H9 (cell line): ENCODE data around the gene GCSH. TPM values are rescaled to one million over a fixed set of nuclear protein-coding genes. Genes with fewer than 3 reads are reported as not detected.

Experiments used
- DNase-seq: peaks from one replicate; pipeline ENCODE4 v3.0.0-alpha.2; 2017
- H2AFZ ChIP-seq: one replicate; pipeline ENCODE4 v1.6.1; 2013; ENCODE audit warnings: mild to moderate bottlenecking, low read length, control low read depth, moderate library complexity
- H2AK5ac ChIP-seq: 2 replicates; pipeline ENCODE4 v1.6.1; 2013; ENCODE audit warnings: low read length, control low read depth, mixed read lengths; ENCODE audit not compliant: insufficient read length
- H2BK120ac ChIP-seq: one replicate; pipeline ENCODE4 v1.6.1; 2013; ENCODE audit warnings: low read depth, mild to moderate bottlenecking, low read length, control low read depth, inconsistent platforms; ENCODE audit not compliant: poor library complexity, severe bottlenecking
- H2BK12ac ChIP-seq: 2 replicates; pipeline ENCODE4 v1.6.1; 2013; ENCODE audit warnings: low read length, control low read depth, mixed read lengths, low read depth; ENCODE audit not compliant: insufficient read length
- H2BK15ac ChIP-seq: 2 replicates; pipeline ENCODE4 v1.6.1; 2013; ENCODE audit warnings: low read depth, low read length, control low read depth
- H2BK20ac ChIP-seq: one replicate; pipeline ENCODE4 v1.6.1; 2013; ENCODE audit warnings: low read depth, mild to moderate bottlenecking, low read length, control low read depth, inconsistent platforms; ENCODE audit not compliant: poor library complexity, severe bottlenecking
- H2BK5ac ChIP-seq: 2 replicates; pipeline ENCODE4 v1.6.1; 2013; ENCODE audit warnings: low read length, control low read depth, mixed read lengths; ENCODE audit not compliant: insufficient read length
- H3K14ac ChIP-seq: 2 replicates; pipeline ENCODE4 v1.6.1; 2013; ENCODE audit warnings: low read length, control low read depth; ENCODE audit not compliant: insufficient read depth
- H3K18ac ChIP-seq: 2 replicates; pipeline ENCODE4 v1.6.1; 2013; ENCODE audit warnings: low read depth, mild to moderate bottlenecking, mixed read lengths, low read length, control low read depth; ENCODE audit not compliant: insufficient read length
- H3K23ac ChIP-seq: 2 replicates; pipeline ENCODE4 v1.6.1; 2013; ENCODE audit warnings: low read length, control low read depth, mixed read lengths, low read depth; ENCODE audit not compliant: insufficient read length
- H3K23me2 ChIP-seq: 2 replicates; pipeline ENCODE4 v1.6.1; 2013; ENCODE audit warnings: low read depth, mild to moderate bottlenecking, mixed read lengths, low read length, control low read depth; ENCODE audit not compliant: insufficient read length, poor library complexity, severe bottlenecking
- H3K27ac ChIP-seq: 2 replicates; pipeline ENCODE4 v1.5.1; 2013; ENCODE audit warnings: low read length, control low read depth, mixed read lengths, low read depth; ENCODE audit not compliant: insufficient read length
- H3K27me3 ChIP-seq: 2 replicates; pipeline ENCODE4 v1.6.1; 2013; ENCODE audit warnings: low read length, control low read depth, inconsistent platforms; ENCODE audit not compliant: insufficient read depth
- H3K4ac ChIP-seq: 2 replicates; pipeline ENCODE4 v1.6.1; 2013; ENCODE audit warnings: low read depth, mild to moderate bottlenecking, control low read depth, inconsistent platforms, low read length, moderate library complexity
- H3K4me1 ChIP-seq: 2 replicates; pipeline ENCODE4 v1.6.1; 2013; ENCODE audit warnings: low read length, control low read depth, inconsistent platforms; ENCODE audit not compliant: insufficient read depth
- H3K4me2 ChIP-seq: 2 replicates; pipeline ENCODE4 v1.6.1; 2013; ENCODE audit warnings: low read length, control low read depth, mixed read lengths; ENCODE audit not compliant: insufficient read length, insufficient read depth
- H3K56ac ChIP-seq: 2 replicates; pipeline ENCODE4 v1.6.1; 2013; ENCODE audit warnings: low read depth, mild to moderate bottlenecking, mixed read lengths, low read length, control low read depth; ENCODE audit not compliant: insufficient read length
- H3K79me1 ChIP-seq: 2 replicates; pipeline ENCODE4 v1.6.1; 2013; ENCODE audit warnings: low read depth, mild to moderate bottlenecking, moderate library complexity, low read length, control low read depth, inconsistent platforms; ENCODE audit not compliant: insufficient read depth, poor library complexity, severe bottlenecking
- H3K79me2 ChIP-seq: 2 replicates; pipeline ENCODE4 v1.6.1; 2013; ENCODE audit warnings: low read length, control low read depth, inconsistent platforms; ENCODE audit not compliant: insufficient read depth
- H3K9ac ChIP-seq: 2 replicates; pipeline ENCODE4 v1.6.1; 2013; ENCODE audit warnings: low read length, control low read depth, mixed read lengths; ENCODE audit not compliant: insufficient read length; ENCODE audit errors: extremely low read depth
- H3K9me3 ChIP-seq: one replicate; pipeline ENCODE4 v1.6.1; 2013; ENCODE audit warnings: low read depth, low read length, inconsistent platforms; ENCODE audit not compliant: control insufficient read depth
- H3T11ph ChIP-seq: one replicate; pipeline ENCODE4 v1.6.1; 2013; ENCODE audit warnings: mild to moderate bottlenecking, low read length, control low read depth, inconsistent platforms
- H4K20me1 ChIP-seq: one replicate; pipeline ENCODE4 v1.6.1; 2013; ENCODE audit not compliant: control insufficient read depth, insufficient read length, insufficient read depth
- H4K5ac ChIP-seq: 2 replicates; pipeline ENCODE4 v1.6.1; 2013; ENCODE audit warnings: low read depth, mild to moderate bottlenecking, mixed read lengths, low read length, control low read depth; ENCODE audit not compliant: insufficient read length
- H4K8ac ChIP-seq: replicated peaks from 2 replicates; pipeline ENCODE4 v1.6.1; 2013; ENCODE audit warnings: low read length, control low read depth, mixed read lengths, low read depth; ENCODE audit not compliant: insufficient read length
- H4K91ac ChIP-seq: 2 replicates; pipeline ENCODE4 v1.6.1; 2013; ENCODE audit warnings: low read depth, mild to moderate bottlenecking, moderate library complexity, mixed read lengths, low read length, control low read depth; ENCODE audit not compliant: insufficient read length
- H3K27ac Mint-ChIP-seq, 3 experiments: 2 replicates in 2 of 3; 3 replicates in 1 of 3; pipeline ENCODE4 v1.8.0; 2020 to 2021; ENCODE audit warnings: mixed read lengths in 3 of 3, mild to moderate bottlenecking in 1 of 3, moderate library complexity in 1 of 3
- H3K27me3 Mint-ChIP-seq: 2 replicates; pipeline ENCODE4 v1.8.0; 2021; ENCODE audit warnings: low read depth, mild to moderate bottlenecking, moderate library complexity, mixed read lengths
- H3K36me3 Mint-ChIP-seq, 3 experiments: 2 replicates in 2 of 3; 3 replicates in 1 of 3; pipeline ENCODE4 v1.8.0; 2020 to 2021; ENCODE audit warnings: low read depth in 3 of 3, mixed read lengths in 3 of 3; ENCODE audit not compliant: insufficient read depth in 1 of 3
- H3K4me1 Mint-ChIP-seq, 2 experiments: 2 replicates each; pipeline ENCODE4 v1.8.0; 2020; ENCODE audit warnings: mixed read lengths in 2 of 2
- H3K4me3 Mint-ChIP-seq, 2 experiments: 2 replicates in 1 of 2; 3 replicates in 1 of 2; pipeline ENCODE4 v1.8.0; 2020 to 2021; ENCODE audit warnings: mild to moderate bottlenecking in 2 of 2, mixed read lengths in 2 of 2, moderate library complexity in 1 of 2
- H3K9me3 Mint-ChIP-seq, 2 experiments: 2 replicates in 1 of 2; 3 replicates in 1 of 2; pipeline ENCODE4 v1.8.0; 2020; ENCODE audit warnings: mild to moderate bottlenecking in 2 of 2, mixed read lengths in 2 of 2, moderate library complexity in 1 of 2
- WGBS: extraction: QIAGEN DNeasy Blood & Tissue Kit; methylation state at CpG from one replicate; pipeline ENCODE4 v1.1.7; 2013; ENCODE audit warnings: missing lambda C conversion rate, low lambda C conversion rate, mixed read lengths; ENCODE audit not compliant: insufficient read length; ENCODE audit errors: extremely low coverage; 5-methylcytosine and 5-hydroxymethylcytosine counted together
- total RNA-seq: library from RNA; stranded (reverse); gene quantifications from 2 replicates; pipeline ENCODE4 v1.2.1, GENCODE V29; 2021
- TF ChIP-seq, protein P1 (sequence below): fragments of 200-600 bp; sonication (generic); conservative IDR thresholded peaks from 3 replicates; pipeline ENCODE4 v1.8.0; 2021; ENCODE audit warnings: antibody characterized with exemption, mild to moderate bottlenecking

GCSH gene
- total RNA-seq, 1 experiment from 2014 or later: 87.4 TPM

DNA sequence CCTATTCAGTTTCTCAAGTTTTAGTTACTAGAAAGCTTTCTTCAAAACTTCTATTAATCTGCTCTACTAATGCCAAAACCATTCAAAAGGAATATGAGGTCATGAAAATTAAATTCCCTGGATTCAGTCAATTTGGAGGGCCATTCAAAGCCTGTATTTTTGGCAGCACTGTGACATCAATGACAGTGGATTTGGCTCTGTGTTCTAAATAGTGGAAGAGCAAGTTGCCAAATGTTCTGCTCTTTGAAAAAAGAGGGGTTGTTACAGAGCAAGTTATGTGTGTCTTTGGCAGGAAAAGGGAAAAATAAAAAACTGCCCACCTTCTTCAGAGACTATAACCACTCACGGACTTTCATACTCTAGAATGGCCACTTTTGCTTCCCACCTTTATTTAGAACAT is 16.0 kb downstream of the GCSH start:
- no peak overlapping the region for H2AK5ac ChIP-seq
- DNase-seq: no peak
- H3K23me2 ChIP-seq: peaks cover 8% of the 10 kb centered on the region
- H3K9me3 Mint-ChIP-seq: no peaks in the 10 kb centered on the region
- H4K8ac ChIP-seq: no peak overlapping the region
- no peak overlapping the region for H2BK120ac ChIP-seq
- no peak overlapping the region for H4K5ac ChIP-seq
- no peaks in the 10 kb centered on the region for H3K4me1 ChIP-seq
- H2BK15ac ChIP-seq: no peak overlapping the region
- no peak overlapping the region for H3K4ac ChIP-seq
- H3K79me2 ChIP-seq: no peaks in the 10 kb centered on the region
- no peak overlapping the region for H2BK20ac ChIP-seq
- H3T11ph ChIP-seq: no peak overlapping the region
- H4K91ac ChIP-seq: no peak overlapping the region
- H2BK12ac ChIP-seq: no peak overlapping the region
- H3K27me3 Mint-ChIP-seq: no peaks in the 10 kb centered on the region; the same call in 1 of the 2 replicates
- H3K4me3 Mint-ChIP-seq: no peak overlapping the region
- H2BK5ac ChIP-seq: no peak overlapping the region
- H3K18ac ChIP-seq: no peak overlapping the region
- no peaks in the 10 kb centered on the region for H3K79me1 ChIP-seq
- TF ChIP-seq, protein P1, sequence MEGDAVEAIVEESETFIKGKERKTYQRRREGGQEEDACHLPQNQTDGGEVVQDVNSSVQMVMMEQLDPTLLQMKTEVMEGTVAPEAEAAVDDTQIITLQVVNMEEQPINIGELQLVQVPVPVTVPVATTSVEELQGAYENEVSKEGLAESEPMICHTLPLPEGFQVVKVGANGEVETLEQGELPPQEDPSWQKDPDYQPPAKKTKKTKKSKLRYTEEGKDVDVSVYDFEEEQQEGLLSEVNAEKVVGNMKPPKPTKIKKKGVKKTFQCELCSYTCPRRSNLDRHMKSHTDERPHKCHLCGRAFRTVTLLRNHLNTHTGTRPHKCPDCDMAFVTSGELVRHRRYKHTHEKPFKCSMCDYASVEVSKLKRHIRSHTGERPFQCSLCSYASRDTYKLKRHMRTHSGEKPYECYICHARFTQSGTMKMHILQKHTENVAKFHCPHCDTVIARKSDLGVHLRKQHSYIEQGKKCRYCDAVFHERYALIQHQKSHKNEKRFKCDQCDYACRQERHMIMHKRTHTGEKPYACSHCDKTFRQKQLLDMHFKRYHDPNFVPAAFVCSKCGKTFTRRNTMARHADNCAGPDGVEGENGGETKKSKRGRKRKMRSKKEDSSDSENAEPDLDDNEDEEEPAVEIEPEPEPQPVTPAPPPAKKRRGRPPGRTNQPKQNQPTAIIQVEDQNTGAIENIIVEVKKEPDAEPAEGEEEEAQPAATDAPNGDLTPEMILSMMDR: no peak
- no CpG with 5 or more reads among the region's 1 CpG for WGBS
- H3K4me1 Mint-ChIP-seq: peaks cover 2 to 3% of the 10 kb centered on the region in 2 experiments; a peak in 1 of 4 replicates
- H3K56ac ChIP-seq: no peak overlapping the region
- H3K4me2 ChIP-seq: no peak overlapping the region
- no peak overlapping the region for H3K9ac ChIP-seq
- H3K14ac ChIP-seq: no peak overlapping the region
- no peak overlapping the region for H3K23ac ChIP-seq
- no peak overlapping the region for H3K27ac ChIP-seq
- H3K27ac Mint-ChIP-seq: no peak overlapping the region
- no peaks in the 10 kb centered on the region for H3K9me3 ChIP-seq
- H4K20me1 ChIP-seq: no peaks in the 10 kb centered on the region
- H3K27me3 ChIP-seq: no peaks in the 10 kb centered on the region
- no peak overlapping the region for H2AFZ ChIP-seq
- peaks cover 6 to 21% (median 7%) of the 10 kb centered on the region in 3 experiments; a peak in 5 of 7 replicates for H3K36me3 Mint-ChIP-seq
